ENCODE data around the gene CNDP1.
A peak's percentile ranks its signal among the peaks of the same experiment; 100 is the strongest.

Gene CNDP1

GRCh38 chr18:74520096-74520833, 14.0 kb upstream of the CNDP1 start:
- DNase-seq (ENCODE audit: low spot score): peak; percentile 36

DNA sequence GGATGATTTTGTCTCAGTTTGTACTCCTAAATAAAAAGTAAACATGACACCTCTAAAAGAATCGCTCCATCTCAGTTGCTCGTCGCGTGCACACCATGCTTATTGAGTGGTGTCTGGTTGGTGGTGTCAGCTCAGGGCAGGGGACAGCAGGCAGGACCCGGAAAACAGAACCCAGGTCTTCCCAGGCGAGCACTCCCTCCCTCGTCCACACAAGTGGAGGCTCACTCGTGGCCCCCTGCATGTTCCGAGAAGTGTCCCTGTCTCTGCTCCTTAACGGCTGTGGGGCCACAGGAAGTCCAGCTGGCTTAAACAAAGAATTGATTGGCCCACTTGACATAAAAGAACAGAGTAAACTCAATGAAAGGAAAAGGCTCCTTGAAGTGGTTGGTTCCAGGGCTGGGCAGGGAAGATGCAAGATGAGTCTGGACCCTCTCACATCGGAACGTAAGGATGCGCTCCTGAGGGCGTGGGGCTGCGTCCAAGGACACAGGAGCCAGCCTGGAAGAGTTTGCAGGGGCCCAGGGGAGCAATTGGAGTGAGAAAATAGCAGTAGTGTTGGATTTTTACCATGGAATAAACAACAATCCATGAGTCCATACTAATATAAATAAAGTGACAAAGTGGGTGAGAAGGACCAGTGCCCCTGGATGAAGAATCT, 13.1 kb upstream of the CNDP1 start:
- peak; percentile 28 for DNase-seq (ENCODE audit: low spot score)

DNA sequence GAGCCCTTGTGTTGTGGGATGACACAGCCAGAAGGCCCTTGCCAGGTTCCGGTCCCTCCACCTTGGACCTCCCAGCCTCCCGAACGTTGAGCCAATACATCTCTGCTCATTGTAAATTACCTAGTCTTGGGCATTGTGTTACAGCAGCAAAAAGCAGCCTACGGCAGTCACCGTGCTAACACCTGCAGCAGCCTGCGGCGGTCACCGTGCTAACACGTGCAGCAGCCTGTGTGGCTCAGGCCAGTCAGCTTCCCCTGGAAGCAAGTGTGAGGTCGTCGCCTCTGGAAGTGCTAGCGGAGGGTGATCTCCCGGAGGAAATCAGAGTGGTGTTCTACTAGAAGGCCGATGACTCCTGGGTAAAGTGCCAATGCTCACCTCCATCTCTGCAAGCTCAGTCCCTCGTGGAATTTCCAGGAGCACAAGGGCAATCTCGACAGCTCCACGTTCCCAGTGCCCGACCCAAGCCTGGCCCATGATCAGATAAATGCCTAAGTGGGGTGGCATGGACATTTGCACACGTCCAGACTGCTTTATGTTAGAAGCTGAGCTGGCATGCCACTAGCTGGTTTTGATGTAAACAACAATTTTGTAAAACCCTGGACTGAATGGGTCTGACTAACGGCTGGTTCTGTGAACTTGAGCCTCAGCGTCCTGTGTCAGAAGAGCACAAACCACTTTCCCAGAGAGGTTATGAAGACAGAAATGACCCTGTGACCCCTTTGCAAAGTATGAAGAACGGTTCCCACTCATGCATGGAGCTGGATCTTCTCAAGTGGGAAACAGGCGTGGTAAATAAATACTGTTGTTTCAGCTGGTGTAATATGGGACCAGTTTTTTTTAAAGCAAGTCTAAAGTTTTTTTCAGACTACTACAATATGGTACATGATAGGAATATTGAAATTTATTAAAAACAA, 11.4 kb upstream of the CNDP1 start:
- DNase-seq (ENCODE audit: low spot score): peak; percentile 36

DNA sequence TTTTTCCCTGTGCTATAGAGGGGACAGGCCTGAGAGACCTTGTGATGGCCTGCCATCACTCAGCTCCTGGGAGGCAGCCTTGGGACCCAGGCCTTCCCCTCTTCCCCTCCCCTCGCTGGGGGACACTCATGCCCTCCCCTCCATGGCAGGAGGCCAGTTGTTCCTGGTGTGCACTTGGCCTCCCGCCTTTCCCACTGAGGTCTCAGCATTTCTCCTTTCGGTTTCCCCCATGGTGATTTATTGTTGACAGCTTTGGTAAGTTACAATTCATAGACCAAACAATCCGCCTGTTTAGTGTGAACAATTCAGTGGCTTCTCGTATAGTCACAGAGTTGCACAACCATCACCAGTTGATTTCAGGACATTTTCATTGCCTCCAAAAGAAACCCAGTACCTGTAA, 10.2 kb upstream of the CNDP1 start:
- DNase-seq (ENCODE audit: low spot score): peak; percentile 57

DNA sequence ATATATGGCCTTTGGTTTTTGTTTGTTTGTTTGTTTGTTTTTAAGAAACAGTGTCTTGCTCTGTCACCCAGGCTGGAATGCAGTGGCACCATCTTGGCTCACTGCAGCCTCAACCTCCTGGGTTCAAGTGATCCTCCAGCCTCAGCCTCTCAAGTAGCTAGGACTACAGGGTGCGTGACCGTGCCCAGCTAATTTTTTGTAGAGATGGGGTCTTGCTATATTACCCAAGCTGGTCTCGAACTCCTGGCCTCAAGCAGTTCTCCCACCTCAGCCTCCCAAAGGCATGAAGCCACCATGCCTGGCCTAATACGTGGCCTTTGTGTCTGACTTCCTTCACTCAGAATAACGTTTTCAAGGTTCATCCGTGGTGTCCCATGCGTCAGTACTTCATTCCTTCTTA, 9.4 kb upstream of the CNDP1 start:
- peak; percentile 30 for DNase-seq (ENCODE audit: low spot score)

DNA sequence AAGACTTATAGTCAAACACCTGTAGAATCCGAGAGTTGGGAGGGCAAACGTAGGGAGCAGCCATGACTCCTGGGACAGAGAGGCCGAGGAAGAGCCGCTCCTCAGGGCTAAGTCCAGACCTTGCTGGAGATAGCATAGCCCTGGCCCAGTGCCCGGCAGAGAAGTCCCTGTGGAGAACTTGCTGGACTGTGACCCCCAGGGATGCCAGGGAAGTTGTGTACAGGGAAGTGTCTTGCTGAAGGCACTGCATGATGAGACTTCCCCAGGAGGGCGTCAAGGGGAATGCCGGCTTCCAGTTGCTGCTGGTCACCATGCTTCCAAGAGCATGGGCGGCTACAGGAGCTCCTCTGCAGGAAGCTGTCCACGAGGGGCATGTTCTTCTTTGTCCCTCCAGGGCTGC, 8.6 kb upstream of the CNDP1 start:
- peak; percentile 64 for DNase-seq (ENCODE audit: low spot score)

GRCh38 chr18:74526488-74526887, 7.8 kb upstream of the CNDP1 start:
- DNase-seq (ENCODE audit: low spot score): no peak

DNA sequence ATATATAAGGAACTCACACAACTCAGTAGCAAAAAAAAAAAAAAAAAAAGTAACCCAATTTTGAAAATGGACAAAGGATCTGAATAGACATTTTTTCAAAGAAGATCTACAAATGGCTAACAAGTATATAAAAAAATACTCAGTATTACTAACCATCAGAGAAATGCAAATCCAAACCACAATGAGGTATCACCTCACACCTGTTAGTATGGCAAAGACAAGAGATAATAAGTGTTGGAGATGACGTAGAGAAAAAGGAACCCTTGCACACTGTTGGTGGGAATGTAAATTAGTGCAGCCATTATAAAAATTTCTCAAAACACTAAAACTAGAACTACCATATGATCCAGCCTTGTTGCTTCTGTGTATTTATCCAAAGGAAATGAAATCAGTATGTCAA, 5.8 kb upstream of the CNDP1 start:
- DNase-seq (ENCODE audit: low spot score): no peak

DNA sequence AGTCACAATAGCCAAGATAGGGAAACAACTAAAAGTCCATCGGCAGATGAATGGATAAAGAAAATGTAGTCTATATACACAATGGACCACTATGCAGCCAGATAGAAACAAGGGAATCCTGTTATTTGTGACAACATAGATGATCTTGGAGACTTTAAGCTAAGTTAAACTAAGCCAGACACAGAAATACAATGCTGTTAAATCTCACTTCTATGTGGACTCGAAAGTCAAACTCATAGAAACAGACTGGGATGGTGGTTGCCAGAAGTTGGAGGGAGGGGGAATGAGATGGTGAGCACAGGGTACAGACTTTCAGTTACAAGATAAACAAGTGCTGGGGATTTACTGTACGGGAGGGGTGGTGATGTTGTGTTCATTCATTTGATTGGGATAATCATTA, 5.4 kb upstream of the CNDP1 start:
- no peak for DNase-seq (ENCODE audit: low spot score)

GRCh38 chr18:74529378-74529777, 4.9 kb upstream of the CNDP1 start:
- peak; percentile 44 for DNase-seq (ENCODE audit: low spot score)

GRCh38 chr18:74529811-74530583, 4.3 kb upstream of the CNDP1 start:
- DNase-seq (ENCODE audit: low spot score): peak; percentile 63

DNA sequence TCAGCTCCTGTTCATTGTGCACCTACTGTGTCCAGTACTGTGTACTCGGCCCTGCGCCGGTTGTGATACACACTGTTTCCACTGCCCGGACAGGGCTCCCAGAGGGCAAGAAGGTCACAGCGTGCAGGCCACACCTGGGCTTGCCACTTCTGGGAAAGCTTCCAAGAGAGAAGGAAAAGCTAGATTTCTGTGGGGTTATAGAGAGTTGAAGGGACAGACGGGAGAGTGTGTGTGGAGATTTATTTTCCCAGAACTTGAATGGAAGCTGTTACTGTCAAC, 3.8 kb upstream of the CNDP1 start:
- no peak for DNase-seq (ENCODE audit: low spot score)

GRCh38 chr18:74531043-74531442, 3.3 kb upstream of the CNDP1 start:
- DNase-seq (ENCODE audit: low spot score): peak; percentile 15

GRCh38 chr18:74532511-74533025, 1.7 kb upstream of the CNDP1 start:
- DNase-seq (ENCODE audit: low spot score): peak; percentile 25

- peak; percentile 9 for DNase-seq (ENCODE audit: low spot score)
Observed at GRCh38 chr18:74533666-74534065, 634 bp upstream of the CNDP1 start.

GRCh38 chr18:74534981-74535649, 815 bp downstream of the CNDP1 start:
- DNase-seq (ENCODE audit: low spot score): peak; percentile 36

DNA sequence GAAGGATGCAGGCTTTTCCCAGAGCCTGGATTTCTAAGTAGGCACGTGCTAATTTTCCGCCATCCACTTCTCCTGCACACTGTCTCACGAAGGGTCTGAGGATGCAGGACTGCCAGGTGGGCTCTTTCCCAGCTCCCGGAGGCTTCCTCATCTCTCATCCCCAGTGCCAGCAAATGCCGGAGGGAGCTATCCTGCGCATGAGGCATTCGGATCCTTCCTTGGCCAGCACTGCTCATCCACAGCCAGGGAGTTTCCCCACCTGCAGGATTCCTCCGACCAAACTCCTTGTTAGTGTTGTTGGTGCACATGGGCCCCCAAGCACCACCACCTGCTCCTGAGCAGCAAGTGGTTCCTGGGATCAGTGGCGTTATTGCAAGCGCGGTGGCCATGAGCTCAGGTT, 5.0 kb downstream of the CNDP1 start:
- no peak for DNase-seq (ENCODE audit: low spot score)

DNA sequence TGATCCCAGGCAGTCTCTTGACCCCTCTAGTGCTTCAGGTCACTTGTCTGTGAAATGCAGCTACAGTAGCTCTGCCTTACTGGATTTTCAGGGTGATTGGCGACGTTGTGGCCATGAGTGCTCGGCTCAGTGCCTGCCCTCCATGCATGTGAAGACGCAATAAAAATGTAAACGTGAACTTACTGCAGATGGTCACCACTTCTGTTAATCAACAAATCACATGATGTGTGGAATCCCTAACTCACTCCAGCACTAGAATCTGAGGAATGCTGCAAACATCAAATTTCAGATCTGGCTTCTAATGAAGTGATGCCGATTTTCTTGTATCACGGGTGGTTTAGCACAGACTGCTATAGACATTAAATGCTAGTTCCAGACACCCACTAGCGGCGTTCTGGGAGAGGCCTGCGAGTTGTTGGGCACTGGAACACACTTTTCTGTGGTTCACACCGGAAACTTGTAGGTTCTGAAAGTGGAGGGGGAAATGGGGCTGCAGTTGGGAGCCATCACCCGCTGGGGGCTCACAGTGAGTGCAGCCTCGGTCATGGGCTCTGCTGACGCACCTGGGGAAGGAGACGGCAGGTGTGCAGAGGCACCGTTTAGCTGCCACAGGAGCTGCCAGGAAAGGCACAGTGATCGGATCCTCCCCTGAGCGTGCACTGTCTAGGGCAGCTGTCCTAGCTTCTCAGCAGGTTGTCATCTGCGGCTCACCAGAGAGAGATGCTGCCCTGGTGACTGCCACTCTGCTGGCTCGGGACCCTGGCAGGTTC, 6.5 kb downstream of the CNDP1 start:
- no peak for DNase-seq (ENCODE audit: low spot score)

GRCh38 chr18:74541703-74542555, 7.6 kb downstream of the CNDP1 start:
- no peak for DNase-seq (ENCODE audit: low spot score)

GRCh38 chr18:74544898-74545297, 10.6 kb downstream of the CNDP1 start:
- DNase-seq (ENCODE audit: low spot score): no peak
